WERI-Rb-1 (cell line): Measurements from ENCODE around the gene PLBD1.

Source experiments
- DNase-seq: peaks from one replicate; pipeline ENCODE4 v3.0.0-alpha.2; 2020
- H3K27ac ChIP-seq: fragments of 250-450 bp; sonication (Bioruptor Pico); 2 replicates; pipeline ENCODE4 v1.5.1; 2020; ENCODE audit warnings: mild to moderate bottlenecking, moderate library complexity
- H3K27me3 ChIP-seq: fragments of 250-450 bp; sonication (Bioruptor Pico); 2 replicates; pipeline ENCODE4 v1.5.1; 2021; ENCODE audit warnings: mild to moderate bottlenecking, low read depth, moderate library complexity; ENCODE audit not compliant: insufficient read depth, severe bottlenecking
- H3K36me3 ChIP-seq: fragments of 250-450 bp; sonication (Bioruptor Pico); 2 replicates; pipeline ENCODE4 v1.5.1; 2020; ENCODE audit warnings: mild to moderate bottlenecking, moderate library complexity
- H3K4me3 ChIP-seq: 2 replicates; pipeline ENCODE4 v1.5.1; 2011; ENCODE audit warnings: low read depth, mild to moderate bottlenecking, control low read depth, low read length
- H3K9me3 ChIP-seq: fragments of 250-450 bp; sonication (Bioruptor Pico); 2 replicates; pipeline ENCODE4 v1.5.1; 2021; ENCODE audit warnings: mild to moderate bottlenecking, moderate library complexity; ENCODE audit not compliant: severe bottlenecking
- CTCF ChIP-seq: IDR thresholded peaks from 2 replicates; pipeline ENCODE4 v1.5.1; 2011; ENCODE audit warnings: low read depth, mild to moderate bottlenecking, control low read depth, inconsistent platforms, low read length

Gene PLBD1

GRCh38 chr12:14514154-14514842, 53.4 kb downstream of the PLBD1 start:
- peak; percentile 39 for DNase-seq
- TF ChIP-seq CTCF, result 0 out of 2 replicates have a peak, but pooled peaks have one; percentile 23
- Histone ChIP-seq H3K9me3 (no peaks in the 10 kb centered on the region), H3K27ac (no peak overlapping the region), H3K36me3 (no peaks in the 10 kb centered on the region), H3K27me3 (no peaks in the 10 kb centered on the region), H3K4me3 (no peak overlapping the region)

GRCh38 chr12:14510574-14510973, 57.1 kb downstream of the PLBD1 start:
- Histone ChIP-seq H3K36me3 (no peaks in the 10 kb centered on the region; the same call in 1 of the 2 replicates), H3K4me3 (no peak overlapping the region), H3K27ac (no peak overlapping the region), H3K27me3 (no peaks in the 10 kb centered on the region), H3K9me3 (no peaks in the 10 kb centered on the region)
- no peak for DNase-seq
- TF ChIP-seq CTCF, result no peak

- H3K27ac ChIP-seq, result no peak overlapping the region
- no peak for DNase-seq
- no peak for TF ChIP-seq CTCF
These were observed 61.8 kb downstream of the PLBD1 start for GRCh38 chr12:14505626-14506596.

GRCh38 chr12:14495326-14495725, 72.4 kb downstream of the PLBD1 start:
- TF ChIP-seq CTCF, result no peak
- Histone ChIP-seq H3K27me3 (no peaks in the 10 kb centered on the region), H3K4me3 (no peak overlapping the region), H3K36me3 (peaks cover 28% of the 10 kb centered on the region), H3K27ac (no peak overlapping the region), H3K9me3 (no peaks in the 10 kb centered on the region)
- DNase-seq, result no peak

More at GRCh38 chr12:14505626-14506596, 61.8 kb downstream of the PLBD1 start:
- no peak overlapping the region for H3K4me3 ChIP-seq
- H3K36me3 ChIP-seq, result no peaks in the 10 kb centered on the region; the same call in 1 of the 2 replicates
- H3K9me3 ChIP-seq, result no peaks in the 10 kb centered on the region
- no peaks in the 10 kb centered on the region for H3K27me3 ChIP-seq

- TF ChIP-seq CTCF, result no peak
- no peaks in the 10 kb centered on the region for H3K27me3 ChIP-seq
- DNase-seq, result no peak
- H3K36me3 ChIP-seq, result peaks cover 27% of the 10 kb centered on the region
- H3K27ac ChIP-seq, result no peak overlapping the region
- no peak overlapping the region for H3K4me3 ChIP-seq
- no peaks in the 10 kb centered on the region for H3K9me3 ChIP-seq
These were observed 84.8 kb downstream of the PLBD1 start for GRCh38 chr12:14482886-14483285.
